Pancreas (tissue), 10 donors: Measurements from ENCODE around the gene ARF1. TPM values are rescaled to one million over a fixed set of nuclear protein-coding genes. Genes with fewer than 3 reads are reported as not detected.
"Not testable (repeated sequence)": the region's sequence is repeated elsewhere in the genome, so short reads cannot be mapped to it uniquely, and the experiment has no call there.

ENCODE experiments used
- ATAC-seq, 4 donors: fragments of 200-7000 bp; cut with Tn5 transposase; one replicate each; pipeline versions ENCODE4 v1.8.0 to v1.9.1; 2020; ENCODE audit warnings: mild to moderate bottlenecking in 4 of 4, moderate library complexity in 4 of 4
- DNase-seq, 6 donors: peaks; one replicate each; pipeline ENCODE4 v3.0.0-alpha.2; 2020
- FAIRE-seq: peaks from 2 replicates; lab custom pipeline; 2012; peaks lifted over from hg19 to GRCh38; lab: Jason Lieb, UNC
- H3K27ac ChIP-seq, 4 donors: fragments of 200-600 bp; sonication (generic); 1 replicate in 3 of 4; 2 replicates in 1 of 4; pipeline versions ENCODE4 v1.5.0 to v1.8.0; 2020
- H3K27me3 ChIP-seq, 4 donors: fragments of 200-600 bp; one replicate each; pipeline ENCODE4 v1.8.0; 2021
- H3K36me3 ChIP-seq, 3 donors: fragments of 200-600 bp; sonication (generic) in 1 of 3; one replicate each; pipeline versions ENCODE4 v1.5.0 to v1.8.0; 2020 to 2021
- H3K4me1 ChIP-seq, 3 donors: fragments of 200-600 bp; one replicate each; pipeline ENCODE4 v1.8.0; 2021
- H3K4me3 ChIP-seq, 4 donors: fragments of 200-600 bp; sonication (generic) in 2 of 4; one replicate each; pipeline versions ENCODE4 v1.5.0 to v1.8.0; 2020 to 2021
- H3K9me3 ChIP-seq, 4 donors: fragments of 200-600 bp; one replicate each; pipeline ENCODE4 v1.8.0; 2021
- CTCF ChIP-seq, 4 donors: fragments of 200-600 bp; sonication (generic) in 3 of 4; IDR thresholded peaks; one replicate each; pipeline versions ENCODE4 v1.5.0 to v1.8.0; 2021; ENCODE audit warnings: antibody characterized with exemption in 4 of 4
- WGBS, 2 donors: extraction: QIAGEN DNeasy Blood & Tissue Kit; methylation state at CpG; one replicate each; pipeline ENCODE4 v1.1.7; 2013; 5-methylcytosine and 5-hydroxymethylcytosine counted together
- intact Hi-C, 3 donors: fragments of 100-400 bp; cut with DNase I; formaldehyde crosslinking; loops; one replicate each; pipeline versions ENCODE4 v1.11.1 to v1.14.2; 2022
- polyA plus RNA-seq, 2 donors: library from polyadenylated mRNA; stranded (reverse); fragments of 200-250 nt; gene quantifications; one replicate each; pipeline ENCODE4 v1.2.3, GENCODE V29; 2013
- total RNA-seq, 6 donors: library from RNA; stranded (reverse); fragmentation: NEBNext Ultra II Directional in 4 of 6; extraction: Animal tissue kit (Norgen Biotek cat#: 25700) in 4 of 6; gene quantifications; one replicate each; pipeline versions ENCODE4 v1.2.1 to v1.2.4, GENCODE V29; 2021 to 2023
- donor health status: healthy with polysubstance abuse.
- donor health status: DM: no; HTN: no; CAD: no; lungs with moderate emphysema.
- donor health status: DM: no; HTN: no; CAD: no.
- donor health status: control.
- donor health status: control.
- donor health status: Bipolar disorder and iron deficiency.
- donor health status: DM: yes; HTN: yes; CAD: no.
- donor health status: DM: no; HTN: no; CAD: no.
- donor health status: DM: no; HTN: no; CAD: no.
- donor health status: DM: yes; HTN: yes; CAD: no.

The ARF1 gene
- total and polyA plus RNA-seq, 8 donors: 160 to 251 (median 205) TPM

- intact Hi-C loops: no loop called here
- Histone ChIP-seq H3K27me3 (no peaks in the 10 kb centered on the region), H3K4me3 (peak within 1 kb of the TSS; percentile 79 to 98 (median 88)), H3K36me3 (no peaks in the 10 kb centered on the region), H3K4me1 (peaks cover 5 to 9% (median 7%) of the 10 kb centered on the region in 3 donors), H3K9me3 (no peaks in the 10 kb centered on the region), H3K27ac (peak within 1 kb of the TSS; percentile 77 to 88 (median 82))
- ATAC-seq (peak; percentile 95 to 99 (median 98)), FAIRE-seq (no peak), DNase-seq (peak; percentile 96 to 100 (median 100))
- 0% methylated on average over 57 to 66 of the region's 66 CpGs for WGBS, 2 donors
- peak in 1 of 4 donors; percentile 22 for TF ChIP-seq CTCF (IDR thresholded peaks at IDR 0.05)
Measured at GRCh38 chr1:228109073-228109961, 26.8 kb downstream of the ARF1 start, which contains the start of gene MRPL55. Gene MRPL55, minus strand, starts transcription at chr1:228109299. Its CDS starts 1,039 bp downstream, at chr1:228108260.

GRCh38 chr1:228109962-228110488 is 27.5 kb downstream of the ARF1 start:
- H3K9me3 ChIP-seq: no peaks in the 10 kb centered on the region
- H3K36me3 ChIP-seq: no peaks in the 10 kb centered on the region
- FAIRE-seq (no peak), DNase-seq (no peak), ATAC-seq (peak; percentile 11 to 26 (median 14))
- H3K27ac ChIP-seq: peak overlapping the region in 3 of 4 donors; percentile 77 to 88 (median 85)
- intact Hi-C loops: no loop called here
- 13 to 14% methylated on average over 15 of the region's 15 CpGs for WGBS, 2 donors
- peaks cover 5 to 9% (median 7%) of the 10 kb centered on the region in 3 donors for H3K4me1 ChIP-seq
- H3K27me3 ChIP-seq: no peaks in the 10 kb centered on the region
- no peak for TF ChIP-seq CTCF (IDR thresholded peaks at IDR 0.05)
- peak overlapping the region; percentile 79 to 98 (median 88) for H3K4me3 ChIP-seq

- intact Hi-C loops: no loop called here
- 76 to 78% methylated on average over 7 of the region's 7 CpGs for WGBS, 2 donors
- no peak for FAIRE-seq
- Histone ChIP-seq H3K36me3 (no peaks in the 10 kb centered on the region), H3K4me1 (peaks cover 5 to 9% (median 7%) of the 10 kb centered on the region in 3 donors), H3K4me3 (peak overlapping the region in 1 of 4 donors; percentile 96), H3K9me3 (no peaks in the 10 kb centered on the region), H3K27me3 (no peaks in the 10 kb centered on the region), H3K27ac (no peak overlapping the region)
- DNase-seq: no peak
- no peak for TF ChIP-seq CTCF (IDR thresholded peaks at IDR 0.05)
- ATAC-seq: no peak
Measured at GRCh38 chr1:228110556-228110955, 28.0 kb downstream of the ARF1 start.

GRCh38 chr1:228111315-228111714 is 28.8 kb downstream of the ARF1 start:
- WGBS, 2 donors: 94 to 95% methylated on average over 6 of the region's 6 CpGs

GRCh38 chr1:228112167-228112566 is 29.7 kb downstream of the ARF1 start:
- 88 to 95% methylated on average over 7 of the region's 7 CpGs for WGBS, 2 donors
- Histone ChIP-seq H3K27me3 (no peaks in the 10 kb centered on the region), H3K4me1 (peaks cover 5 to 9% (median 7%) of the 10 kb centered on the region in 3 donors), H3K27ac (no peak overlapping the region), H3K36me3 (no peaks in the 10 kb centered on the region), H3K4me3 (no peak overlapping the region), H3K9me3 (no peaks in the 10 kb centered on the region)
- FAIRE-seq (no peak), ATAC-seq (no peak), DNase-seq (no peak)
- intact Hi-C loops: no loop called here
- TF ChIP-seq CTCF (IDR thresholded peaks at IDR 0.05): no peak

More at GRCh38 chr1:228111315-228111714, 28.8 kb downstream of the ARF1 start:
- H3K27me3 ChIP-seq, FAIRE-seq, H3K4me1 ChIP-seq, H3K4me3 ChIP-seq, DNase-seq, intact Hi-C loops, H3K27ac ChIP-seq, H3K9me3 ChIP-seq, ATAC-seq, H3K36me3 ChIP-seq: not testable (repeated sequence)
